Retinal pigment epithelial cell (primary cell): Measurements from ENCODE around the gene CCP110.

Source experiments
- DNase-seq: peaks from one replicate; pipeline ENCODE4 v3.0.0-alpha.2; 2010; ENCODE audit warnings: low read depth
- H3K4me3 ChIP-seq: 2 replicates; pipeline ENCODE4 v1.5.1; 2011; ENCODE audit warnings: mild to moderate bottlenecking, low read length, control low read depth, moderate library complexity
- TF ChIP-seq, protein P1 (sequence below): conservative IDR thresholded peaks from 2 replicates; pipeline ENCODE4 v1.5.1; 2011; ENCODE audit warnings: low read depth, low read length, control low read depth, inconsistent platforms

Gene CCP110, protein sequence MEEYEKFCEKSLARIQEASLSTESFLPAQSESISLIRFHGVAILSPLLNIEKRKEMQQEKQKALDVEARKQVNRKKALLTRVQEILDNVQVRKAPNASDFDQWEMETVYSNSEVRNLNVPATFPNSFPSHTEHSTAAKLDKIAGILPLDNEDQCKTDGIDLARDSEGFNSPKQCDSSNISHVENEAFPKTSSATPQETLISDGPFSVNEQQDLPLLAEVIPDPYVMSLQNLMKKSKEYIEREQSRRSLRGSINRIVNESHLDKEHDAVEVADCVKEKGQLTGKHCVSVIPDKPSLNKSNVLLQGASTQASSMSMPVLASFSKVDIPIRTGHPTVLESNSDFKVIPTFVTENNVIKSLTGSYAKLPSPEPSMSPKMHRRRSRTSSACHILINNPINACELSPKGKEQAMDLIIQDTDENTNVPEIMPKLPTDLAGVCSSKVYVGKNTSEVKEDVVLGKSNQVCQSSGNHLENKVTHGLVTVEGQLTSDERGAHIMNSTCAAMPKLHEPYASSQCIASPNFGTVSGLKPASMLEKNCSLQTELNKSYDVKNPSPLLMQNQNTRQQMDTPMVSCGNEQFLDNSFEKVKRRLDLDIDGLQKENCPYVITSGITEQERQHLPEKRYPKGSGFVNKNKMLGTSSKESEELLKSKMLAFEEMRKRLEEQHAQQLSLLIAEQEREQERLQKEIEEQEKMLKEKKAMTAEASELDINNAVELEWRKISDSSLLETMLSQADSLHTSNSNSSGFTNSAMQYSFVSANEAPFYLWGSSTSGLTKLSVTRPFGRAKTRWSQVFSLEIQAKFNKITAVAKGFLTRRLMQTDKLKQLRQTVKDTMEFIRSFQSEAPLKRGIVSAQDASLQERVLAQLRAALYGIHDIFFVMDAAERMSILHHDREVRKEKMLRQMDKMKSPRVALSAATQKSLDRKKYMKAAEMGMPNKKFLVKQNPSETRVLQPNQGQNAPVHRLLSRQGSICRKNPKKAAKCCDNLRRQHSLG

DNA sequence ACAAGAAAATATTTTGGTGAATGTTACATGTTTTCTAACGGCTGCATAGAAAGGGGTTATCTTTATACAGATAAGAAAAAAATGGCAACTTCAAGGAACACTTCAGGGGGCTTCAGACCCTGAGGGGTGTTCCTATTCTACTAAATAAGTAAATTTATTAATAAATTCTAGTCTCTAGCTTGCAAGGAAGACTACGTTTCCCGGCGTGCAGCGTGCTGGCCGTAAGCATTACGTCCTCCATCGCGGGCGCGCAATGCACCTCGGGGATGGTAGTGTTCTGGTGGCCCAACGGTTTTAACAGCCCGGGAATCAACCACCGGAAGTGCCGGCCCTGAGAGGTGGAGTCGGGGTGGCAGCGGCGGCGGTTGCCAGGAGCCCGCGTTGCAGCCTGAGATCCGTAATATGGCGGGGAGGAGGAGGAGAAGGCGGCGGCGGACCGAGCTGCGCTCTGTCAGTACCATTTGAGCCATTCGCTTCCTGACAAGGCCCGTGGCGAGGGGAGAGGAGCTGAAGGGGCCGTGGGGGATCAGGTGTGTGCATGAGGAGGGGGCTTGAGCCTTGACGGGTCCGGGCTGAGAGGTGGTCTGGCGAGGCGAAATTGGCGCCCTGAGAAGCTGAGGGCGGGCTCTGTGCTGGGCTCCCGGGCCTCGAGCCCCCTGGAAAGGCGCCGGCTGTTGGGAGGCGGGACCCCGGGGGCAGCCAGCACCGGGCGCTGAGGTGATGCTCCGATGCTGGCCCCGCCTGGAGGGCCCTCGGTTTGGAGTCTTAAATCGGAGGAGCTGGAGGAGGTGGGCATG is at the start of gene CCP110:
Gene CCP110, plus strand, starts transcription at position 384 of the 797 bp plus-strand sequence. CDS start 3,940 bp downstream, outside the sequence.
- peak; percentile 87 for DNase-seq
- H3K4me3 ChIP-seq = peak within 1 kb of the TSS; percentile 95
- TF ChIP-seq, protein P1, sequence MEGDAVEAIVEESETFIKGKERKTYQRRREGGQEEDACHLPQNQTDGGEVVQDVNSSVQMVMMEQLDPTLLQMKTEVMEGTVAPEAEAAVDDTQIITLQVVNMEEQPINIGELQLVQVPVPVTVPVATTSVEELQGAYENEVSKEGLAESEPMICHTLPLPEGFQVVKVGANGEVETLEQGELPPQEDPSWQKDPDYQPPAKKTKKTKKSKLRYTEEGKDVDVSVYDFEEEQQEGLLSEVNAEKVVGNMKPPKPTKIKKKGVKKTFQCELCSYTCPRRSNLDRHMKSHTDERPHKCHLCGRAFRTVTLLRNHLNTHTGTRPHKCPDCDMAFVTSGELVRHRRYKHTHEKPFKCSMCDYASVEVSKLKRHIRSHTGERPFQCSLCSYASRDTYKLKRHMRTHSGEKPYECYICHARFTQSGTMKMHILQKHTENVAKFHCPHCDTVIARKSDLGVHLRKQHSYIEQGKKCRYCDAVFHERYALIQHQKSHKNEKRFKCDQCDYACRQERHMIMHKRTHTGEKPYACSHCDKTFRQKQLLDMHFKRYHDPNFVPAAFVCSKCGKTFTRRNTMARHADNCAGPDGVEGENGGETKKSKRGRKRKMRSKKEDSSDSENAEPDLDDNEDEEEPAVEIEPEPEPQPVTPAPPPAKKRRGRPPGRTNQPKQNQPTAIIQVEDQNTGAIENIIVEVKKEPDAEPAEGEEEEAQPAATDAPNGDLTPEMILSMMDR = no peak

DNA sequence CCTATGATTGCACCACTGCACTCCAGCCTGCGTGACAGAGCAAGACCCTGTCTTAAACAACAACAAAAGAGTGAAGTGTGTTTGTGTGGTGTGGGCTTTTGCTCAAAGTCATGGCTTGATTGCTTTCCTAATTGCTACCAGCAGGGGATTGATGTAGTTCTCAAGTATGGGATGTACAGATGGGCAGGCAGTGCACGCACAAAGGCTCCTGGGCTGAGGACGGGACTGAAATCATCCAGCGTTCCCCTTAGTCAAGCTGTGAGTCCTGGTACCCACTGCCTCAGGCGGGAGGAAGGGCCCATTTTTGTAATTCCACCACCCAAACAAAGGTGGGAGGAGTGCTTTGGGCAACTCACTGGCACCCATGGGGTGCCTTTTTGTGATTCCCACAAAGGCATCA is 49.1 kb upstream of the CCP110 start:
- DNase-seq = no peak
- TF ChIP-seq, protein P1 = peak; percentile 10

DNA sequence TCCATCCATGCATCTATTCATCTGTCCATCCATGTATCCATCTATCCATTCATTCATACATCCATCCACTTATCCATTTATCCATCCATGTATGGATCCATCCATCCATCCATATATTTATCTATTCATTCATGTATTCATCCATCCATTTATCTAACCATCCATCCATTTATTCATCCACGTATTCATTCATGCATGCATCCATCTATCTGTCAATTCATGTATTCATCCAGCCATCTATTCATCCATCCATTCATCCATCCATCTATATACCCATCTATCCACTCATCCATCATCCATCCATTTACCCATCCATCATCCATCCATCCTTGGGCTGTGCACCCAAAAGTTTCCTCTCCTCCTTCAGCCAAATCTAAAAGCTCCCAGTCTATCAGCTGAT is 45.2 kb upstream of the CCP110 start:
- DNase-seq = no peak
- TF ChIP-seq, protein P1 = no peak
- no peak overlapping the region for H3K4me3 ChIP-seq

More for the DNA sequence above, 49.1 kb upstream of the CCP110 start:
- no peak overlapping the region for H3K4me3 ChIP-seq

DNA sequence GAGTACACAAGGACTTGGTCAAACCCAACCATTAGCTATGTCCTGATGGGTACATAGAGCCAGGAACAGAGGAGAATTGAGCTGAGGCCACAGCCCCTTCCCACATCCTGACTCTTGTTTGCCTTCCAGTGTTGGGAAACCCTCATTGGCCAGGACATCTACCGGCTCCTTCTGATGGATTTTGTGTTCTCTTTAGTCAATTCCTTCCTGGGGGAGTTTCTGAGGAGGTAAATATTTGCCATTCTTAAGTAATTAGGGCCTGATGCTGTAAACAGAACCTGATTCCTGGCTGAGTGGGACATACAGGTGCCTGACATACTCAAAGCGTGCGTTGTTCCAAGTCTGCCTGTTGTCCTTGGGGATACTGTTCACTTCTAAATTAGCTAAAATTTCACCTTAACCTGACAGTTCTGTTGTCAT is 44.4 kb upstream of the CCP110 start:
- no peak overlapping the region for H3K4me3 ChIP-seq
- TF ChIP-seq, protein P1 = no peak
- no peak for DNase-seq

DNA sequence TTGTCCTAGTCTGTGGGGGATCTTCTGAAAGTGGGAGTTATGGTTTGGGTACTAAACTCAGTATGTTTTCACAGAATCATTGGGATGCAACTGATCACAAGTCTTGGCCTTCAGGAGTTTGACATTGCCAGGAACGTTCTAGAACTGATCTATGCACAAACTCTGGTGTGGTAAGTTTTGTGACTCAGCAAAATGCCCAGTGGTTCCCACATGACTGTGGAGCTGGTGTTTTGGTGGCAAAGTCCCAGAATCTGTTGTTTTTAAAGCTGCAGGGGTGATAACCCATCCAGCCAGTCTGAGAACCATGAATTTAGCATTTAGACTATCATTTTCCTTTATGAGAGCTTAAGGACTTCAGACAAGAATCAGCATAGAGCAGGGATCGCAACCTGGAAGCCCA is 42.4 kb upstream of the CCP110 start:
- TF ChIP-seq, protein P1 = no peak
- no peak overlapping the region for H3K4me3 ChIP-seq
- no peak for DNase-seq

DNA sequence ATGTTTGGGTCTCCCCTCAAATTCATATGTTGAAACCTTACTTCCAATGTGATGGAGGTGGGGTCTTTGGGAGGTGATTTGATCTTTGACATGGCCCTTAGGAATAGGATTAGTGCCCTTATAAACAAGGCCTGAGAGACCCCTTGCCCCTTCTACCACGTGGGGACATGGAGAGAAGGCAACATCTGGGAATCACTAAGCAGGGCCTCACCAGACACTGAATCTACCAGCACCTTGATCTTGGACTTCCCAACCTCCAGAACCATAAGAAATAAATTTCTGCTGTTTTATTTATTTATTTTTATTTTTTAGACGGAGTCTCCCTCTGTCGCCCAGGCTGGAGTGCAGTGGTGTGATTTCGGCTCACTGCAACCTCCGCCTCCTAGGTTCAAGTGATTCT is 42.0 kb upstream of the CCP110 start:
- DNase-seq = no peak
- TF ChIP-seq, protein P1 = no peak
- no peak overlapping the region for H3K4me3 ChIP-seq
